ENCODE measurements around the gene ITIH4.

The ITIH4 gene

GRCh38 chr3:52798376-52798977 lies 32.0 kb downstream of the ITIH4 start:
- no peak for DNase-seq

- DNase-seq: no peak
Measured at GRCh38 chr3:52796411-52796810, 34.1 kb downstream of the ITIH4 start.

GRCh38 chr3:52795298-52795900 lies 35.1 kb downstream of the ITIH4 start:
- no peak for DNase-seq

- DNase-seq: no peak
Measured at GRCh38 chr3:52794612-52795099, 35.8 kb downstream of the ITIH4 start, which contains the start of gene ITIH3. Gene ITIH3 (plus strand): TSS chr3:52794796. CDS start chr3:52794804, 8 bp downstream.

GRCh38 chr3:52793702-52794611 lies 36.5 kb downstream of the ITIH4 start:
- DNase-seq: no peak

GRCh38 chr3:52792961-52793695 lies 37.3 kb downstream of the ITIH4 start:
- peak in 1 of 2 donors; percentile 28 for DNase-seq

- no peak for DNase-seq
Measured at GRCh38 chr3:52792413-52792812, 38.1 kb downstream of the ITIH4 start.

GRCh38 chr3:52791928-52792327 lies 38.5 kb downstream of the ITIH4 start:
- DNase-seq: no peak

GRCh38 chr3:52791366-52791765 lies 39.1 kb downstream of the ITIH4 start:
- no peak for DNase-seq

GRCh38 chr3:52790741-52791140 lies 39.7 kb downstream of the ITIH4 start:
- no peak for DNase-seq

- DNase-seq: no peak
Measured at GRCh38 chr3:52790337-52790736, 40.1 kb downstream of the ITIH4 start.

GRCh38 chr3:52789746-52790040 lies 40.8 kb downstream of the ITIH4 start:
- DNase-seq: no peak

- DNase-seq: no peak
Measured at GRCh38 chr3:52788890-52789745, 41.4 kb downstream of the ITIH4 start.

GRCh38 chr3:52787672-52788625 lies 42.5 kb downstream of the ITIH4 start:
- no peak for DNase-seq

- no peak for DNase-seq
Measured at GRCh38 chr3:52787246-52787645, 43.2 kb downstream of the ITIH4 start.

GRCh38 chr3:52786330-52787215 lies 43.9 kb downstream of the ITIH4 start:
- no peak for DNase-seq

GRCh38 chr3:52784931-52785590 lies 45.4 kb downstream of the ITIH4 start:
- DNase-seq: no peak

- no peak for DNase-seq
Measured at GRCh38 chr3:52784021-52784621, 46.4 kb downstream of the ITIH4 start.

- no peak for DNase-seq
Measured at GRCh38 chr3:52783211-52783555, 47.3 kb downstream of the ITIH4 start.
